Stomach (tissue), 4 donors: Measurements from ENCODE around the gene SLC24A4.

Source experiments
- CTCF ChIP-seq, 7 experiments: fragments of 450-650 bp in 4 of 7; fragments of 200-600 bp in 3 of 7; sonication (generic) in 3 of 7; IDR thresholded peaks; one replicate each; pipeline ENCODE4 v1.5.1; 2016 to 2019; ENCODE audit warnings: antibody characterized with exemption in 7 of 7, control low read depth in 2 of 7, mild to moderate bottlenecking in 1 of 7
- POLR2A ChIP-seq, 4 donors: fragments of 450-650 bp; IDR thresholded peaks; one replicate each; pipeline ENCODE4 v1.6.1; 2016; ENCODE audit warnings: antibody characterized with exemption in 4 of 4, control low read depth in 2 of 4, mild to moderate bottlenecking in 1 of 4, moderate library complexity in 1 of 4
- POLR2AphosphoS5 ChIP-seq, 3 donors: sonication (generic); formaldehyde crosslinking; IDR thresholded peaks; one replicate each; pipeline ENCODE4 v1.6.1; 2016; ENCODE audit warnings: antibody characterized with exemption in 3 of 3

- TF ChIP-seq POLR2A (IDR thresholded peaks at IDR 0.05) (no peak), CTCF (IDR thresholded peaks at IDR 0.05) (no peak), POLR2AphosphoS5 (IDR thresholded peaks at IDR 0.05) (no peak)
These were observed 18.8 kb downstream of the SLC24A4 start for GRCh38 chr14:92341791-92342190.
